GM18861 (cell line): ENCODE measurements around the gene RGS13.
"Not testable (repeated sequence)": the region's sequence is repeated elsewhere in the genome, so short reads cannot be mapped to it uniquely, and the experiment has no call there.

Experiments
- ATAC-seq: cut with Tn5 transposase; IDR thresholded peaks from one replicate; pipeline ENCODE4 v1.9.1; 2021; ENCODE audit not compliant: unreplicated experiment

Gene RGS13

DNA sequence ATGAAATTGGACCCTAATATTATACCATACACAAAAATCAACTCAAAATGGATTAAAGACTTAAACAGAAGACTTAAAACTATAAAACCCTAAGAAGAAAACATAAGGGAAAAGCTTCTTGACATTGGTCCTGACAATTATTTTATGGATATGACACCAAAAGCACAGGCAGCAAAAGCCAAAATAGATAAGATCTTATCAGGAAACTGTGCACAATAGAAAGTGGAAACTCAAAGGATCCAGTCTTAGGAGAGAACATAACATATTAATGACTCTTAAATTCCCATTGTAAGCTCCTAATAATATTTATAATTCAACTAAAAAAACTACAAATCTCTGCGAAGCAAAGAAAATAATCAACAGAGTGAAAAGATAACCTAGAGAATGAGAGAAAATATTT, 39.8 kb downstream of the RGS13 start:
- ATAC-seq, result no peak

DNA sequence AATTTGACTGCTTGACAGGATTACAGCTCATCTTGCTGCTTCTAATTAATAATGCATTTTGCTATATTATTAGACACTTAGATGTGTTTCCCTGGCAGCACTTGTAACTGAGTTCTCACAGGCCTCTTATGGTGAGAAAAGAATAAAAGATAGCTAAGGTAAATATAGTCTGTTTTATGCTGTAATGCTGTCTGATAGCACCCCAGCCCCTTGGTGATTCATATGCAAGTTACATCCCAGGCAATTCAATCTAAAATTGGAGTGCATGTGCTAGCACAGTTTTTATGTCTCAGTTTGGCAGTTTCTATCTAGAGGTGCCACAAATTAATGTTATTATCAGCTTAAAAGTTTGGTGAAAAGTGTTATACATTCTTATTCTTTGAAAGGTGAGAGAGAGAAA, 42.2 kb downstream of the RGS13 start:
- ATAC-seq, result no peak

DNA sequence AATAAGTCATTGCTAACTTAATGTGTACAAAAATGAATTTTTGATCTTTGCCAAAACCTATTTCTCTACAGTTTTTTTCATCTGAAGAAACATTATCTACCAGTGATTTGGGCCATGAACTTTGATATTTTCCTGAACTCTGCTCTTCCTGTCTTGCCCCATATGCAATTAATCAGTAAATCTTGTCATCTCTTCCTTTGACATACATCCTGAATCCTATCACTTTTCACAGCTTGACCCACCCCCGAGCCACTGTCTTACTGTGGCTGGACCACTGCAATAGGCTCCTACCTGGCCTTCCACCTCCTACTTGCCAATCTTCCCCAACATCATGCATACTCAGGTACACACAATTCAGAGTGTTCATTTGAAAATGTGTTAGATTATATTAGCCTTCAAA, 46.4 kb downstream of the RGS13 start:
- ATAC-seq, result no peak

DNA sequence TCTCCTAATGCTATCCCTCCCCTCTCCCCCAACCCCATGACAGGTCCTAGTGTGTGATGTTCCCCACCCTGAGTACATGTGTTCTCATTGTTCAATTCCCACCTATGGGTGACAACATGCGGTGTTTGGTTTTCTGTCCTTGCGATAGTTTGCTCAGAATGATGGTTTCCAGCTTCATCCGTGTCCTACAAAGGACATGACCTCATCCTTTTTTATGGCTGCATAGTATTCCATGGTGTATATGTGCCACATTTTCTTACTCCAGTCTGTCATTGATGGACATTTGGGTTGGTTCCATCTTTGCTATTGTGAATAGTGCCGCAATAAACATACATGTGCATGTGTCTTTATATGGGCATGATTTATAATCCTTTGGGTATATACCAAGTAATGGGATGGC, 47.1 kb downstream of the RGS13 start:
- ATAC-seq, result not testable (repeated sequence)

DNA sequence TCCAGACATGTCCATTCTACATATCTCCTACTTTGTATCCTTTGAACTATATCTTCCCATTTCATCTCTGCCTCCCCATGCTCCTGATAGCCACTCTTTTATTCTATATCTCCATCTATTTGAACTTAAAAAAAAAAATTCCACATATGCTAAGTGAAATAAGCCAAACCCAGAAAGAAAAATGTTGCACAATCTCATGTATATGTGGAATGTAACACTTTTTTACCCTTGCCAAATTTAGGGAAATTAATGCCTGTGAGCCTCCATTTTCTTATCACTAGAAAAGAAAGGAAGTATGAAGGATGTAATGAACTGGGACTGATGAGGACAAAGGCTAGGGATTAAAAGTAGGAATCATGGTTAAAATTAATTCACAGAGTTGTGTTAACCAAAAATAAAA, 53.5 kb downstream of the RGS13 start:
- ATAC-seq, result no peak

DNA sequence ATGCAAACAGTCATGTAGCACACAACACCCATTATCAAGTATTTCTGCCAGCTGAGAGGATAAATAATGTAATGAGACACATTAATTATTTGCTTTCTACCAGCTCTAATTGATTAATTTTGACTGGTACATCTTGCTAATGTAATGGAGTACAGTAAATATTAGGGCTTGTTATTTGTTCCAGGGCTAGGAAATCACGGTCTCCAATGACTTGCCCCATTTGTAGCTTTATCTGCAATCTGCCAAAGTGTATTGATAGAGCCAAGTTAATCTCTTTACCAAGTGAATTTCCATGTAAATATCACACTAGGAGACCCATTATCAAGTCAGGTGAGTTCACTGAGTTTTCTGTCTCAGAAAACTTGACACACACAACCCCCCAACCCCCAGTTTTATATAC, 55.1 kb downstream of the RGS13 start:
- ATAC-seq, result no peak

DNA sequence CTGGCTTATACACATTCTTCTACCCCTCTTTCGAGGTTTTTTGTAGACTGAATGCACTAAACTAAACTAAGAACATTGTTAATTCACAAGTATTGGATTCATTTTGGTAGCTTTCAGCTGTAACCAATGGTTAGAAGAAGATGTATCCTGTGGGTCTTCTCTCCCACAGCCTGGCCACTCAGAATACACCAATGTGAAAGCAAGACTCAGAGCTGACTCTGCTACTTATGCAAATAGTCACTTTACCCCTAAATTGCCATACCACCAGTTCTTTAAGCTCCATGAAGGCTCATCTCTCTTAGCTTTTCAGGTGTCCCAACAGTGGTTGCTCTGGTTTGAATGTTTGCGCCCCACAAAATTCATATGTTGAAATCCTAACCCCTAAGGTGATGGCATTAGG, 60.1 kb downstream of the RGS13 start:
- no peak for ATAC-seq

DNA sequence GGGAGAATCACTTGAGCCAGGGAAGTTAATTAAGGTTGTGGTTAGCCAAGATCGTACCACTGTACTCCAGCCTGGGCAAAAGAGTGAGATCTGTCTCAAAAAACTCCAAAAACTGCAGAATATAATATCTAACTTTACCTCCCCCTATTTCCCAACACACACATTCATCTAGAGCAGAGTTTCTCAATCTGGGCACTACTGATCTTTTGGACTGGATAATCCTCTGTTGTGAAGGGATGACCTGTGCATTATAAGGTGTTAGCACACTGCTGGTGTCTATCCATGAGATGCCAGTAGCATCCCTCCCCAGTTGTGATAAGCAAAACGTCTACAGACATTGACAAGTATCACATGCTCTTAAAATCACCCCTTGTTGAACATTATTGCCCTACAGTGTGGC, 61.8 kb downstream of the RGS13 start:
- ATAC-seq, result no peak

DNA sequence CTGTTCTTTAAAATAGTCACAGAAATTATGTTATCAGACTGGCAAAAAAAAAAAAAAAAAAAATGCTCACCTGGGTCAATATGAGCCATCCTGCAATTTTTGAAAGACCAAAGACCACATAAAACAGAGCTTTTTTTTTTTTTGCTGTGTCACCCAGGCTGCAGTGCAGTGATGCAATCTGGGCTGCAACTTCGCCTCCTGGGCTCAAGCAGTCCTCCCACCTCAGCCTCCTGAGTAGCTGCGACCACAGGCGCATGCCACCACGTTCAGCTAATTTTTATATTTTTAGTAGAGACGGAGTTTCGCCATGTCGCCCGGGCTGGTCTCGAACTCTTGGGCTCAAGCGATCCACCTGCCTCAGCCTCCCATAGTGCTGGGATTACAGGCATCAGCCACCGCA, 62.8 kb downstream of the RGS13 start:
- no peak for ATAC-seq

DNA sequence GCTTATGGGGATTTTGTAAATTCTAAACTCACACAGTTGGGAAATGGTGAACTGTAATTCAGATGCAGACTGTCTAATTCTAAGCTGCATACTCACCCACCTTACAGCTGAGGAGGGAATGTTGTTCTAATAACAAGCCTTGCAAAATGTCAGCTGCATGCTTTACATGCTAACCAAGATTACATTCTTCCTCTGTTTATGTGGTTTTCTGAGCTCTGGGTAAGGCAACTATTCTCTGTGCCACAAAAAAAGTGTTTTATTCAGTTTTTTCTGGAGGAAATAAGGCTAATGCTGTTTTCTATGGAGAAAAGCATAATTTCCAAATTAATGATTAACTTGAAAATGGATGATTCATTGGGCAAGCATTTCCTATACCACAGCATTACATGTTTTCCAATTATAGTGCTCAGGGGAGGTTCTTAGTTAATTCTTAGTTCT, 64.9 kb downstream of the RGS13 start:
- no peak for ATAC-seq

DNA sequence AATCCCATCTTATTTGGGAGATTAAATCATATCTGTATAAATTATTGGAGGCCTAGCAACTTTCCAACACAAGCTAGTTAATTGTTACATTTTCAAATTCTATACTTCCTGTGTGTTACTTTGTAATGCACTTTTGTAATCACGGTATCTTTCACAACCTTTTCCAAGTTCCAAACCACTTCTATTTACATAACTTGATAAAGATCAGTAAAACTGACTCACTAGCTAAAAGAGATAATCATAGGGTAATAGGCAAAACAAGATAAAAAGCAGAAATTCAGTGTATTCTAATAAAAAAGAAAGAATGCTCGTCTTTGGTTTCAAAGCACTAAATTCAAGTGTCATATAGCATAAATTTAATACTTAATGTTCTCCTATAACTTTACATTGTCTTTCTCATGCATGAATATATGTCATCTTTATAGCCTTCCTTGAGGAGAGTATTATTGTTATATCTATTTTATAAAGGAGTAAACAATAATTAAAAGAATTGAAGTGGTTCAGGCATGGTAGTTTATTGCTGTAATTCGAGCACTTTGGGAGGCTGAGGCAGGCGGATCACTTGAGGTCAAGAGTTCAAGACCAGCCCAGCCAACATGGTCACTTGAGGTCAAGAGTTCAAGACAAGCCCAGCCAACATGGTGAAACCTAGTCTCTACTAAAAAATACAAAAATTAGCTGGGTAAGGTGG, 66.4 kb downstream of the RGS13 start:
- ATAC-seq, result no peak

DNA sequence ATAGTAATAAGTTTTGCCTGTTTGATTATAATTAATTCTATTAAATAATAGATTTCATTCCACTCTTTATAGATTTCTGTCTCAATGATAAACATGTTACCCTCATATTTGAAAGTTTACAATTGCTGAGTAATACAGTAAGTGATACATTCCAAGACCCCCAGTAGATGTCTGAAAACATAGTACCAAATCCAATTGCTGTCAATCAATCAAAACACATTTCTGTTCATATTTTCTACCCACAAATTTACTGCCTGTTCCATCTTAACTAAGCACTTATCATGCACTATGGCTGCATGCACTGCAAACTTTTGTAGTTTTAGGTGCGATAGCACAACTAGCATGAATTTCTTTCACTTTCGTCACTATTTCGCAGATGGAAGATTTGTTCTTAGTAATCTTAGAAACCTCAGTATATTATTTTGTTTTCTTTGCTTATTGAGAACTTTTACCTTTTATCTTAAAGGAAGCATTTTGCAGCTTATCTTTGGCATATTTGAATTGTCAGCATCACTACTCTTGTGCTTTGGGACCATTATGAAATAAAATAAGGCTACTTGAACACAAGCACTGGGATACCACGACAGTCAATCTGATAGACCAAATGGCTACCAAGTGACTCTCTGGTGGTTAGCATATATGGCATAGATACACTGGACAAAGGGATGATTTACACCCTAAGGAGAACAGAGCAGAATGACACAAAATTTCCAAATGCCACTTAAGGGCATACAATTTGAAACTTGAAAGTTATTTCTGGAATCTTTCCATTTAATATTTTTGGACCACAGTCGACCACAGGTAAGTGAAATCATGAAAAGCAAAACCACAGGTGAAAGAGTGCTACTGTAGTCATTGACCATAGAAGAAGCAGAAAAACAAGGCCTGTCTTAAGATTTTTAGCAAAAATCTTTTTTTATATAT, 67.6 kb downstream of the RGS13 start:
- ATAC-seq, result peak; percentile 48

DNA sequence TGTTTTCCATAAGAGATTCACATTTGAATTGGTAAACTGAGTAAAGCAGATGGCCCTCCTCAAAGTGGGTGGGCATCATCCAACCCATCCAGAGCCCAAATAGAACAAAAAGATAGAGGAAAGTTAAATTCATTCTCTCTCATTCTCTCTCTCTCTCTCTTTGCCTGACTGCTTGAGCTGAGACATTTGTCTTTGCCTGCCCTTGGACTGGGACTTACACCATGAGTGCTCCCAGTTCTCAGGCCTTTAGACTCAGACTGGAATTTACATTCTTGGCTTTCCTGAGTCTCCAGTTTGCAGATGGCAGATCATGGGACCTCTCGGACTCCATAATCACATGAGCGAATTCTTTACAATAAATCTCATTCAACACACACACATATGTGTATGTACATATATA, 69.6 kb downstream of the RGS13 start:
- ATAC-seq, result no peak

DNA sequence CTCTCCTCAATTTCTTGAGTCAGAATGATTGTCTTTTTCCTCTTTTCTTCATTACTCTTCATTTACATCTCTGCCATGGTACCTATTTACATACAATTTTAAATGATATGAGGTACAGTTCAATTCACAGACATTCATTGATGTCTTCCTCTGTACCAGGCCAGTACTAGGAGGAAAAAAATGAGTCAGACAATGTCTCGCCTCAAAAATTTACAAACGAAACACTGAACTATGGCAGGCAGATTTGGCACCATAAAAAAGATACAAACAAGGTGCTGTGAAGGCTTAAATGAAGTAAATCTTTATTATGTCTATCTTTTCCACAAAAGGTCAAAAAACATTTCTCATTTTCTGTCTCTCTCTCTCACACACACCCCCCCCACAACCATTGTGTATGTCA, 71.0 kb downstream of the RGS13 start:
- no peak for ATAC-seq

DNA sequence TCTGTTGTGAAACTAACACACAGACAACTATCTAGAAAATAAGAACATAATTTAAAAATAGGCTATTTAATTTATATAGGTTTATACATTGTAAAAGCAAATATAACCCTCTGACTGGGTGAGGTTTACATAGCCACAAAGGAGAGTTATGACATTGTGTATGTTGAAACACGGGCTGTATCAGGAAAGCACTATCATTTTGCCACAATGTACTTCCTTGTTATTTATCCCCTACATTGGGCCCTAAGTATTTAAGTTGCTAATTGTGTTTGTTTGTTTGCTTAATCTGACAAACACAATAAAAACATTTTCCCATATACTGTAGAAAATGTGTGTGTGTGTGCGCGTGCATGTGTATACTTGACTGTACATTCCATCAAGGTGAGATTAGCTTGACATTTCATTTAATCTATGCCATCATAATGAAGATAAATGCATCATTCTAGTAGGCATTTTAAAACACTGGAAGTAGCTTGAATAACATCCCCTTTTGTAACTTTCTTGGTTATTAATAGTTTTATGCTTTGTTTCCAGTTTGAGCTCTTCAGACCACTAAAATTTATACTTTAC, 72.1 kb downstream of the RGS13 start:
- no peak for ATAC-seq

DNA sequence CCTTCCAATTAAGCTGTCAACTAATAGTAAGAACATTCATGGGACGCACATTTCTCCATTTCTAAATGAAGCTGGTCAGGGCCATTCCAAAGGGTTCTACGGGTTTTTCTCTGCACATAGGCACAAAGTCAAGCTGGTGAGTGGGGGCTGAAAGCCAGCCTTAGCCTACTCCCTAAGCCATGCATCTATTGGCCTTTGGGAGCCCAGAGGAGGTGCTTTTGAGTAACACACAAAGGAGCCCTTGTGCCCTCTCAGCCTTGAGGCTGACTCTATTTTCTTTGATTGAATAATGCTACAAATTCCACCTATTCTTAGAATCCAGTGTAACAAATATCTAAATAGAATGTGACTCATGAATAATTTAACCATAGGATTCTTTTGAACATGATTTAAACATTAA, 73.6 kb downstream of the RGS13 start:
- no peak for ATAC-seq
